ENCODE data around the gene SUCLG2.

Gene SUCLG2

DNA sequence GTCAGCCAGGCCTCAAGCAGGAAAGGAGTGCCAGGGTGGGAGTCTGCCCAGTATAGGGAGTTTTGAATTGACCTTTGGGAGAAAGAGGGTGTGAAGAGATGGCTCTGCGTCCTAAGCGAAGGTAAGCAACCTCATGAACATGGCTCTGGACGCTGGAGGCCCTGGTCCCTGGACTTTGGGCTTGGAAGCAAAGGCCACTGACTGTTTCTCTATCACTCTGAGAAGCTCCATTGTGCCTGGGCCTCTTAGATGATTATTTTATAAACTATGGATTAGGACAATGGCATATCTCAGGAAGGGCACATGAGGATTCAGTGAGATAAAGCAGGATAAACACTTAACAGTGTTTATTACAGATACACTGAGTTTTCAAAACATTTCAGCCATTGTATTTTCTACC lies 59.0 kb downstream of the SUCLG2 start:
- no peak overlapping the region for H3K27ac ChIP-seq (ENCODE audit: extremely low read depth, low read depth, low read length)
- no peaks in the 10 kb centered on the region for H3K9me3 ChIP-seq (ENCODE audit: control insufficient read depth, insufficient read depth, low read depth, low read length)
- ChIA-PET CTCF (interaction anchor here (1.2 kb wide), 1 partner anchor 211 kb away, joined by 4 read pairs; no protein-coding TSS in a partner anchor), POLR2A (no interaction called here)
- H3K4me1 ChIP-seq (ENCODE audit: control insufficient read depth, insufficient read depth, low read length) = no peaks in the 10 kb centered on the region
- TF ChIP-seq, protein P1, sequence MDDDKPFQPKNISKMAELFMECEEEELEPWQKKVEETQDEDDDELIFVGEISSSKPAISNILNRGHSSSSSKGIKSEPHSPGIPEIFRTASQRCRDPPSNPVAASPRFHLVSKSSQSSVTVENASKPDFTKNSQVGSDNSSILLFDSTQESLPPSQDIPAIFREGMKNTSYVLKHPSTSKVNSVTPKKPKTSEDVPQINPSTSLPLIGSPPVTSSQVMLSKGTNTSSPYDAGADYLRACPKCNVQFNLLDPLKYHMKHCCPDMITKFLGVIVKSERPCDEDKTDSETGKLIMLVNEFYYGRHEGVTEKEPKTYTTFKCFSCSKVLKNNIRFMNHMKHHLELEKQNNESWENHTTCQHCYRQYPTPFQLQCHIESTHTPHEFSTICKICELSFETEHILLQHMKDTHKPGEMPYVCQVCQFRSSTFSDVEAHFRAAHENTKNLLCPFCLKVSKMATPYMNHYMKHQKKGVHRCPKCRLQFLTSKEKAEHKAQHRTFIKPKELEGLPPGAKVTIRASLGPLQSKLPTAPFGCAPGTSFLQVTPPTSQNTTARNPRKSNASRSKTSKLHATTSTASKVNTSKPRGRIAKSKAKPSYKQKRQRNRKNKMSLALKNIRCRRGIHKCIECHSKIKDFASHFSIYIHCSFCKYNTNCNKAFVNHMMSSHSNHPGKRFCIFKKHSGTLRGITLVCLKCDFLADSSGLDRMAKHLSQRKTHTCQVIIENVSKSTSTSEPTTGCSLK (tag by site-specific recombination; IDR thresholded peaks at IDR 0.05) = no peak
- TF ChIP-seq ZNF768 (tag by site-specific recombination; IDR thresholded peaks at IDR 0.05) (no peak), ZNF48 (tag by site-specific recombination; IDR thresholded peaks at IDR 0.05) (no peak), OSR2 (tag by site-specific recombination; IDR thresholded peaks at IDR 0.05) (no peak), OVOL3 (tag by site-specific recombination; IDR thresholded peaks at IDR 0.05) (no peak), ZNF701 (tag by site-specific recombination; IDR thresholded peaks at IDR 0.05) (no peak), MYNN (tag by site-specific recombination; IDR thresholded peaks at IDR 0.05; ENCODE audit: borderline replicate concordance) (no peak), ZNF292 (tag by site-specific recombination; IDR thresholded peaks at IDR 0.05; ENCODE audit: borderline replicate concordance, low read depth) (no peak), HOXC10 (CRISPR knock-in tag; IDR thresholded peaks at IDR 0.05) (no peak), ZSCAN4 (tag by site-specific recombination; IDR thresholded peaks at IDR 0.05) (no peak), ZNF785 (tag by site-specific recombination; IDR thresholded peaks at IDR 0.05) (no peak)
- TF ChIP-seq, protein P2, sequence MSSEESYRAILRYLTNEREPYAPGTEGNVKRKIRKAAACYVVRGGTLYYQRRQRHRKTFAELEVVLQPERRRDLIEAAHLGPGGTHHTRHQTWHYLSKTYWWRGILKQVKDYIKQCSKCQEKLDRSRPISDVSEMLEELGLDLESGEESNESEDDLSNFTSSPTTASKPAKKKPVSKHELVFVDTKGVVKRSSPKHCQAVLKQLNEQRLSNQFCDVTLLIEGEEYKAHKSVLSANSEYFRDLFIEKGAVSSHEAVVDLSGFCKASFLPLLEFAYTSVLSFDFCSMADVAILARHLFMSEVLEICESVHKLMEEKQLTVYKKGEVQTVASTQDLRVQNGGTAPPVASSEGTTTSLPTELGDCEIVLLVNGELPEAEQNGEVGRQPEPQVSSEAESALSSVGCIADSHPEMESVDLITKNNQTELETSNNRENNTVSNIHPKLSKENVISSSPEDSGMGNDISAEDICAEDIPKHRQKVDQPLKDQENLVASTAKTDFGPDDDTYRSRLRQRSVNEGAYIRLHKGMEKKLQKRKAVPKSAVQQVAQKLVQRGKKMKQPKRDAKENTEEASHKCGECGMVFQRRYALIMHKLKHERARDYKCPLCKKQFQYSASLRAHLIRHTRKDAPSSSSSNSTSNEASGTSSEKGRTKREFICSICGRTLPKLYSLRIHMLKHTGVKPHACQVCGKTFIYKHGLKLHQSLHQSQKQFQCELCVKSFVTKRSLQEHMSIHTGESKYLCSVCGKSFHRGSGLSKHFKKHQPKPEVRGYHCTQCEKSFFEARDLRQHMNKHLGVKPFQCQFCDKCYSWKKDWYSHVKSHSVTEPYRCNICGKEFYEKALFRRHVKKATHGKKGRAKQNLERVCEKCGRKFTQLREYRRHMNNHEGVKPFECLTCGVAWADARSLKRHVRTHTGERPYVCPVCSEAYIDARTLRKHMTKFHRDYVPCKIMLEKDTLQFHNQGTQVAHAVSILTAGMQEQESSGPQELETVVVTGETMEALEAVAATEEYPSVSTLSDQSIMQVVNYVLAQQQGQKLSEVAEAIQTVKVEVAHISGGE (tag by site-specific recombination; conservative IDR thresholded peaks at IDR 0.05; ENCODE audit: low read depth) = no peak
- TF ChIP-seq, protein P3, sequence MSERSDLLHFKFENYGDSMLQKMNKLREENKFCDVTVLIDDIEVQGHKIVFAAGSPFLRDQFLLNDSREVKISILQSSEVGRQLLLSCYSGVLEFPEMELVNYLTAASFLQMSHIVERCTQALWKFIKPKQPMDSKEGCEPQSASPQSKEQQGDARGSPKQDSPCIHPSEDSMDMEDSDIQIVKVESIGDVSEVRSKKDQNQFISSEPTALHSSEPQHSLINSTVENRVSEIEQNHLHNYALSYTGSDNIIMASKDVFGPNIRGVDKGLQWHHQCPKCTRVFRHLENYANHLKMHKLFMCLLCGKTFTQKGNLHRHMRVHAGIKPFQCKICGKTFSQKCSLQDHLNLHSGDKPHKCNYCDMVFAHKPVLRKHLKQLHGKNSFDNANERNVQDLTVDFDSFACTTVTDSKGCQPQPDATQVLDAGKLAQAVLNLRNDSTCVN (tag by site-specific recombination; optimal IDR thresholded peaks at IDR 0.05) = no peak
- H3K36me3 ChIP-seq (ENCODE audit: control insufficient read depth in 2 of 2, insufficient read depth in 1 of 2, low read length in 2 of 2) = peaks cover 0 to 7% of the 10 kb centered on the region in 2 experiments; a peak in 1 of 3 replicates
- no peak overlapping the region for H3K4me3 ChIP-seq (ENCODE audit: low read depth, low read length)

DNA sequence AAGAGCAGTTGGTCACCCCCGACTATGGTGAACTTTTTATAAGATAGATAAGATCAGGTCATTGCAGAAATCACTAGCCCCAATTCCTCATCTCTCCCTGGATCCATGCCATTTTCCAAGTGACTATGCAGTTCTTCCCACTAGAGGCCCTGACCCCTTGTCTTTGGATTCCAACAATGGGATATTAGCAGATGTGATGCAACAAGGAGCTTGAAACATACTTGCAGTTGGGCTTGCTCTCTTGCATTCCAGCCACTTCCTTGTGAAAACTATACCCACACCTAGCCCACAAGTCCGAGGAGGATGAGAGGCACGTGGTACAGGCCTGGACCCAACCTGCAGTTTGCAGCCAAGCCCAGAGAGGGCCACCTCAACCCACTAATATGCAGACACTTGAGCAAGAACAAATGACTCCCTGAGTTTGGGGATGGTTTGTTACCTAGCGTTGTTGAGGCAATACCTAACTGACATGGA lies 60.6 kb downstream of the SUCLG2 start:
- ChIA-PET POLR2A (no interaction called here), CTCF (interaction anchor here (0.6 kb wide), 1 partner anchor 85 kb away, joined by 3 read pairs; no protein-coding TSS in a partner anchor)
- Histone ChIP-seq H3K27ac (ENCODE audit: extremely low read depth, low read depth, low read length) (no peak overlapping the region), H3K36me3 (ENCODE audit: control insufficient read depth in 2 of 2, insufficient read depth in 1 of 2, low read length in 2 of 2) (peaks cover 0 to 3% of the 10 kb centered on the region in 2 experiments; a peak in 1 of 3 replicates), H3K9me3 (ENCODE audit: control insufficient read depth, insufficient read depth, low read depth, low read length) (no peaks in the 10 kb centered on the region), H3K4me1 (ENCODE audit: control insufficient read depth, insufficient read depth, low read length) (no peaks in the 10 kb centered on the region), H3K4me3 (ENCODE audit: low read depth, low read length) (no peak overlapping the region)
- TF ChIP-seq ZNF530 (tag by site-specific recombination; IDR thresholded peaks at IDR 0.05; ENCODE audit: low read depth) = no peak
- TF ChIP-seq ZSCAN30 (tag by site-specific recombination; IDR thresholded peaks at IDR 0.05) = no peak
- no peak for TF ChIP-seq ZSCAN5A (tag by site-specific recombination; IDR thresholded peaks at IDR 0.05)
- no peak for TF ChIP-seq ZNF132 (tag by site-specific recombination; IDR thresholded peaks at IDR 0.05; ENCODE audit: borderline replicate concordance)
- no peak for TF ChIP-seq ZNF24 (tag by site-specific recombination; IDR thresholded peaks at IDR 0.05)
- TF ChIP-seq ZNF26 (tag by site-specific recombination; IDR thresholded peaks at IDR 0.05) = no peak
- TF ChIP-seq ZNF571 (tag by site-specific recombination; IDR thresholded peaks at IDR 0.05) = no peak
- no peak for TF ChIP-seq OSR2 (tag by site-specific recombination; IDR thresholded peaks at IDR 0.05)
- no peak for TF ChIP-seq ZNF416 (tag by site-specific recombination; IDR thresholded peaks at IDR 0.05)
- no peak for TF ChIP-seq ZNF623 (tag by site-specific recombination; IDR thresholded peaks at IDR 0.05)
- TF ChIP-seq SP3 (tag by site-specific recombination; IDR thresholded peaks at IDR 0.05) = no peak
- no peak for TF ChIP-seq ZSCAN16 (tag by site-specific recombination; IDR thresholded peaks at IDR 0.05)
- no peak for TF ChIP-seq ZNF202 (tag by site-specific recombination; IDR thresholded peaks at IDR 0.05; ENCODE audit: borderline replicate concordance)
